Stimulated activated CD4-positive, alpha-beta T cell treated with anti-CD3 and anti-CD28 coated beads, Interleukin-4, amount 100 ng/mL, for 1 hour (primary cell): ENCODE measurements around the gene WBP2NL.

ENCODE experiments used
- DNase-seq: peaks from one replicate; pipeline ENCODE4 v3.0.0-alpha.2; 2020

The WBP2NL gene

GRCh38 chr22:41979423-41980250, 19.0 kb upstream of the WBP2NL start:
- DNase-seq, result no peak

- no peak for DNase-seq
Measured at GRCh38 chr22:41982865-41983264, 15.7 kb upstream of the WBP2NL start.

GRCh38 chr22:41983513-41984405, 14.8 kb upstream of the WBP2NL start:
- DNase-seq, result no peak

- no peak for DNase-seq
Measured at GRCh38 chr22:41987276-41987675, 11.3 kb upstream of the WBP2NL start.

- no peak for DNase-seq
Measured at GRCh38 chr22:41989246-41989645, 9.3 kb upstream of the WBP2NL start.

- DNase-seq, result no peak
Measured at GRCh38 chr22:41991111-41991510, 7.5 kb upstream of the WBP2NL start.

- DNase-seq, result no peak
Measured at GRCh38 chr22:41992496-41992895, 6.1 kb upstream of the WBP2NL start.

GRCh38 chr22:41995211-41995610, 3.4 kb upstream of the WBP2NL start:
- DNase-seq, result no peak

GRCh38 chr22:41996826-41997225, 1.8 kb upstream of the WBP2NL start:
- no peak for DNase-seq

- DNase-seq, result no peak
Measured at GRCh38 chr22:42000466-42000865, 1.9 kb downstream of the WBP2NL start.

GRCh38 chr22:42001121-42001520, 2.5 kb downstream of the WBP2NL start:
- DNase-seq, result no peak

GRCh38 chr22:42001706-42002105, 3.1 kb downstream of the WBP2NL start:
- no peak for DNase-seq

- DNase-seq, result no peak
Measured at GRCh38 chr22:42007922-42008321, 9.3 kb downstream of the WBP2NL start.

- DNase-seq, result no peak
Measured at GRCh38 chr22:42010778-42011177, 12.2 kb downstream of the WBP2NL start.

GRCh38 chr22:42013385-42013784, 14.8 kb downstream of the WBP2NL start:
- DNase-seq, result no peak

- no peak for DNase-seq
Measured at GRCh38 chr22:42016111-42016510, 17.5 kb downstream of the WBP2NL start.

GRCh38 chr22:42018224-42018623, 19.6 kb downstream of the WBP2NL start:
- DNase-seq, result no peak

- no peak for DNase-seq
Measured at GRCh38 chr22:42021571-42021970, 23.0 kb downstream of the WBP2NL start.

- no peak for DNase-seq
Measured at GRCh38 chr22:42022162-42022847, 23.7 kb downstream of the WBP2NL start.

GRCh38 chr22:42025421-42025820, 26.8 kb downstream of the WBP2NL start:
- DNase-seq, result no peak

- DNase-seq, result no peak
Measured at GRCh38 chr22:42026705-42027104, 28.1 kb downstream of the WBP2NL start.

- no peak for DNase-seq
Measured at GRCh38 chr22:42033263-42034181, 34.9 kb downstream of the WBP2NL start.
